Astrocyte (in vitro differentiated cells and primary cell): ENCODE data around the gene TTC33. TPM values are rescaled to one million over a fixed set of nuclear protein-coding genes. Genes with fewer than 3 reads are reported as not detected.
A peak's percentile ranks its signal among the peaks of the same experiment; 100 is the strongest.

Source experiments
- DNase-seq: peaks from one replicate; pipeline ENCODE4 v3.0.0-alpha.2; 2010; ENCODE audit warnings: low read depth
- FAIRE-seq: peaks from 2 replicates; lab custom pipeline; 2011; peaks lifted over from hg19 to GRCh38; lab: Jason Lieb, UNC
- H2AFZ ChIP-seq: 2 replicates; pipeline ENCODE4 v1.6.0; 2012; ENCODE audit warnings: low read depth, low read length, inconsistent platforms
- H3K27ac ChIP-seq: 2 replicates; pipeline ENCODE4 v1.5.1; 2011; ENCODE audit warnings: low read depth, low read length, inconsistent platforms
- H3K27me3 ChIP-seq: 2 replicates; pipeline ENCODE4 v1.6.0; 2011; ENCODE audit warnings: low read length, inconsistent platforms; ENCODE audit not compliant: insufficient read depth
- H3K36me3 ChIP-seq: 2 replicates; pipeline ENCODE4 v1.5.1; 2011; ENCODE audit warnings: low read length, inconsistent platforms; ENCODE audit not compliant: insufficient read depth
- H3K4me1 ChIP-seq: 2 replicates; pipeline ENCODE4 v1.5.1; 2011; ENCODE audit warnings: low read length, inconsistent platforms; ENCODE audit not compliant: insufficient read depth
- H3K4me2 ChIP-seq: 2 replicates; pipeline ENCODE4 v1.6.0; 2012; ENCODE audit warnings: low read length, inconsistent platforms
- H3K4me3 ChIP-seq: 2 replicates; pipeline ENCODE4 v1.5.1; 2011; ENCODE audit warnings: low read depth, mild to moderate bottlenecking, low read length, inconsistent platforms; ENCODE audit not compliant: insufficient read depth
- H3K79me2 ChIP-seq: 2 replicates; pipeline ENCODE4 v1.6.0; 2012; ENCODE audit warnings: mild to moderate bottlenecking, low read length, inconsistent platforms; ENCODE audit not compliant: insufficient read depth
- H3K9ac ChIP-seq: 2 replicates; pipeline ENCODE4 v1.6.0; 2012; ENCODE audit warnings: mild to moderate bottlenecking, low read length, inconsistent platforms
- H3K9me3 ChIP-seq: 2 replicates; pipeline ENCODE4 v1.5.1; 2012; ENCODE audit warnings: low read depth, mild to moderate bottlenecking, low read length, inconsistent platforms; ENCODE audit not compliant: insufficient read depth
- H4K20me1 ChIP-seq: 2 replicates; pipeline ENCODE4 v1.6.0; 2012; ENCODE audit warnings: low read length, inconsistent platforms; ENCODE audit not compliant: insufficient read depth
- H3K27ac Mint-ChIP-seq: one replicate; pipeline ENCODE4 v1.8.0; 2021; ENCODE audit warnings: mild to moderate bottlenecking, mixed read lengths; ENCODE audit not compliant: unreplicated experiment
- H3K27me3 Mint-ChIP-seq: one replicate; pipeline ENCODE4 v1.8.0; 2021; ENCODE audit warnings: low read depth, mixed read lengths; ENCODE audit not compliant: unreplicated experiment
- H3K36me3 Mint-ChIP-seq: one replicate; pipeline ENCODE4 v1.8.0; 2021; ENCODE audit warnings: low read depth, mixed read lengths; ENCODE audit not compliant: unreplicated experiment
- H3K4me1 Mint-ChIP-seq: one replicate; pipeline ENCODE4 v1.8.0; 2021; ENCODE audit warnings: low read depth, mixed read lengths; ENCODE audit not compliant: unreplicated experiment
- H3K4me3 Mint-ChIP-seq: one replicate; pipeline ENCODE4 v1.8.0; 2021; ENCODE audit warnings: mild to moderate bottlenecking, moderate library complexity, mixed read lengths; ENCODE audit not compliant: unreplicated experiment
- H3K9me3 Mint-ChIP-seq: one replicate; pipeline ENCODE4 v1.8.0; 2021; ENCODE audit warnings: mild to moderate bottlenecking, mixed read lengths; ENCODE audit not compliant: unreplicated experiment
- CTCF ChIP-seq: IDR thresholded peaks from 2 replicates; pipeline ENCODE4 v1.5.1; 2011; ENCODE audit warnings: low read depth, mild to moderate bottlenecking, inconsistent platforms, low read length, moderate library complexity; ENCODE audit not compliant: insufficient read depth
- EZH2 ChIP-seq: IDR thresholded peaks from 2 replicates; pipeline ENCODE4 v1.6.1; 2012; ENCODE audit warnings: mild to moderate bottlenecking, low read length, inconsistent platforms; ENCODE audit not compliant: insufficient read depth
- total RNA-seq: library from RNA; stranded (reverse); gene quantifications from 2 replicates; pipeline ENCODE4 v1.2.1, GENCODE V29; 2021

TTC33 gene
- total RNA-seq, 1 donor from 2014 or later, result 13.3 TPM

DNA sequence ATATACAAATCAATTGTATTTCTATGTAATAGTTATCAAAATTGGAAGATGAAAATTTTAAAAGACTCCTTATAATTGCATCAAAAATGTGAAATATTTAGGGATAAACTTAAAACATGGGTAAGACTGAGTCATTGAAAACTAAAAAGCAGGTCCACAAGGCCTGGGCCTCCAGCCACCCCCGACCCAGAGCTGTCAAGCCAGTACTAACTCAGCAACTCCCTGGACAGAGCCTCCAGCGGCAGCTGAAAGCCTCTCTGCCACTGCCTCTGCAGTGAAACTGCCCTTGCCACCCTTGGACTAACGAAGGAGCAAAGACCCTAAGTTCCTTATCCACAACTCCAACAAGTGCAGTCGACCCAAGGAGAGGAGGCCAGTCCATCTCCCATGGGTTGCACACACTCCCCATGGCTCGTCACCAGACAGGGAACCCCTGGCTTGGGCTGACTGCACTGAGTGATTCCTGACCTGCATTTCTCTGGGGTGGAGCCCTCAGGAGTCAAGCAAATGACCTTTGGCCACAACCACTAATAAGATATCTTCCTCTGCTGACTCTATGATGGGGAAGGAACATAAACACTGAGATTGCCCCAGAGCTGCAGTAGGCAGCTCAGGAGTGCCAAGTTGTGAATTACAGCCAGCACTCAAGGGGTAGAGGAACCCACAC is 55.5 kb downstream of the TTC33 start:
- FAIRE-seq, result no peak

GRCh38 chr5:40694433-40694832 is 61.3 kb downstream of the TTC33 start:
- H3K36me3 Mint-ChIP-seq, result no peaks in the 10 kb centered on the region
- no peak for FAIRE-seq
- H3K9me3 Mint-ChIP-seq, result no peaks in the 10 kb centered on the region

More for the DNA sequence above, 55.5 kb downstream of the TTC33 start:
- H3K36me3 ChIP-seq, result no peaks in the 10 kb centered on the region
- no peak overlapping the region for H3K4me2 ChIP-seq
- no peak overlapping the region for H3K4me3 ChIP-seq
- H3K9me3 Mint-ChIP-seq, result peaks cover 15% of the 10 kb centered on the region
- no peak overlapping the region for H3K9ac ChIP-seq
- no peaks in the 10 kb centered on the region for H4K20me1 ChIP-seq
- no peaks in the 10 kb centered on the region for H3K4me1 ChIP-seq
- peaks cover 22% of the 10 kb centered on the region for H3K36me3 Mint-ChIP-seq
- H3K79me2 ChIP-seq, result no peaks in the 10 kb centered on the region
- H2AFZ ChIP-seq, result no peak overlapping the region
- TF ChIP-seq EZH2, result no peak
- no peak for TF ChIP-seq CTCF
- H3K27ac Mint-ChIP-seq, result no peak overlapping the region
- no peaks in the 10 kb centered on the region for H3K27me3 Mint-ChIP-seq
- no peak overlapping the region for H3K27ac ChIP-seq
- no peak for DNase-seq
- H3K9me3 ChIP-seq, result no peaks in the 10 kb centered on the region
- H3K4me1 Mint-ChIP-seq, result no peaks in the 10 kb centered on the region
- peak overlapping the region; percentile 36 for H3K4me3 Mint-ChIP-seq
- H3K27me3 ChIP-seq, result no peaks in the 10 kb centered on the region

More at GRCh38 chr5:40694433-40694832, 61.3 kb downstream of the TTC33 start:
- H3K4me3 Mint-ChIP-seq, result no peak overlapping the region
- no peaks in the 10 kb centered on the region for H3K27me3 Mint-ChIP-seq
- Histone ChIP-seq H3K36me3 (no peaks in the 10 kb centered on the region), H3K4me3 (no peak overlapping the region), H3K27ac (no peak overlapping the region), H2AFZ (no peak overlapping the region), H4K20me1 (no peaks in the 10 kb centered on the region), H3K4me1 (peaks cover 4% of the 10 kb centered on the region), H3K27me3 (no peaks in the 10 kb centered on the region), H3K79me2 (no peaks in the 10 kb centered on the region), H3K4me2 (no peak overlapping the region), H3K9me3 (no peaks in the 10 kb centered on the region), H3K9ac (no peak overlapping the region)
- TF ChIP-seq EZH2 (no peak), CTCF (no peak)
- H3K27ac Mint-ChIP-seq, result no peak overlapping the region
- no peak for DNase-seq
- peaks cover 2% of the 10 kb centered on the region for H3K4me1 Mint-ChIP-seq
